ENCODE data around the gene MCAT. TPM values are rescaled to one million over a fixed set of nuclear protein-coding genes. Genes with fewer than 3 reads are reported as not detected.

The MCAT gene
- total RNA-seq, 3 donors from 2014 or later = 18.6 to 31.1 (median 26.2) TPM

GRCh38 chr22:43090130-43090789 is 52.9 kb downstream of the MCAT start:
- no peak overlapping the region for H3K27ac ChIP-seq
- H3K27me3 ChIP-seq = no peaks in the 10 kb centered on the region
- no peaks in the 10 kb centered on the region for H3K36me3 ChIP-seq
- intact Hi-C loops (cut with DNase I; ENCODE audit: low total_unique reads) = no loop called here
- H3K9me3 ChIP-seq = no peaks in the 10 kb centered on the region
- TF ChIP-seq POLR2A (IDR thresholded peaks at IDR 0.05) (no peak), CTCF (IDR thresholded peaks at IDR 0.05) (peak in 2 of 3 donors; percentile 25 to 27)
- no peaks in the 10 kb centered on the region for H3K4me1 ChIP-seq
- H3K4me3 ChIP-seq = no peak overlapping the region
- DNase-seq (ENCODE audit: low spot score in 2 of 2) = peak in 1 of 2 donors; percentile 41

GRCh38 chr22:43088984-43089717 is 54.0 kb downstream of the MCAT start, which contains the start of gene TTLL1:
TTLL1 (minus strand) TSS chr22:43089391; CDS start chr22:43075586, 13,805 bp downstream.
- Histone ChIP-seq H3K27me3 (no peaks in the 10 kb centered on the region), H3K36me3 (no peaks in the 10 kb centered on the region), H3K4me3 (peak within 1 kb of the TSS; percentile 58 to 82 (median 77)), H3K9me3 (no peaks in the 10 kb centered on the region), H3K4me1 (no peaks in the 10 kb centered on the region), H3K27ac (peak within 1 kb of the TSS; percentile 48 to 68)
- intact Hi-C loops (cut with DNase I; ENCODE audit: low total_unique reads) = no loop called here
- no peak for TF ChIP-seq POLR2A (IDR thresholded peaks at IDR 0.05)
- TF ChIP-seq CTCF (IDR thresholded peaks at IDR 0.05) = no peak
- peak; percentile 69 to 77 for DNase-seq (ENCODE audit: low spot score in 2 of 2)

- Histone ChIP-seq H3K9me3 (no peaks in the 10 kb centered on the region), H3K27ac (peak overlapping the region in 1 of 2 donors; percentile 48), H3K4me3 (peak overlapping the region; percentile 58 to 82 (median 77)), H3K4me1 (no peaks in the 10 kb centered on the region), H3K27me3 (no peaks in the 10 kb centered on the region), H3K36me3 (no peaks in the 10 kb centered on the region)
- no peak for DNase-seq (ENCODE audit: low spot score in 2 of 2)
- intact Hi-C loops (cut with DNase I; ENCODE audit: low total_unique reads) = no loop called here
- no peak for TF ChIP-seq POLR2AphosphoS5 (IDR thresholded peaks at IDR 0.05)
- no peak for TF ChIP-seq CTCF (IDR thresholded peaks at IDR 0.05)
- TF ChIP-seq POLR2A (IDR thresholded peaks at IDR 0.05) = no peak
Measured at GRCh38 chr22:43088627-43088983, 54.6 kb downstream of the MCAT start.

- H3K4me1 ChIP-seq = no peaks in the 10 kb centered on the region
- no peak overlapping the region for H3K4me3 ChIP-seq
- H3K36me3 ChIP-seq = no peaks in the 10 kb centered on the region
- no peak overlapping the region for H3K27ac ChIP-seq
- TF ChIP-seq POLR2A (IDR thresholded peaks at IDR 0.05) = no peak
- TF ChIP-seq CTCF (IDR thresholded peaks at IDR 0.05) = no peak
- no peak for TF ChIP-seq POLR2AphosphoS5 (IDR thresholded peaks at IDR 0.05)
- no peaks in the 10 kb centered on the region for H3K9me3 ChIP-seq
- intact Hi-C loops (cut with DNase I; ENCODE audit: low total_unique reads) = no loop called here
- no peak for DNase-seq (ENCODE audit: low spot score in 2 of 2)
- H3K27me3 ChIP-seq = no peaks in the 10 kb centered on the region
Measured at GRCh38 chr22:43085658-43086606, 57.3 kb downstream of the MCAT start.

Other genes with a start within 250 kb of the MCAT start
- 10 to 100 TPM; 43.8 to 82.7 (median 72.4) TPM for gene PACSIN2, start 128.2 kb downstream of the MCAT start, total RNA-seq
- 1 to 10 TPM; 4.6 to 6.4 (median 5.2) TPM for gene TTLL1, start 54.0 kb downstream of the MCAT start, total RNA-seq
- 10 to 100 TPM in 2 of 3 donors, not detected in 1; 22.6 to 25.0 TPM for gene BIK, start 32.6 kb downstream of the MCAT start, total RNA-seq
- gene TSPO, start 8.2 kb upstream of the MCAT start, total RNA-seq = 100 to 1,000 TPM; 250 to 468 (median 284) TPM
- gene TTLL12, start 43.7 kb upstream of the MCAT start, total RNA-seq = 10 to 100 TPM; 25.9 to 36.0 (median 31.4) TPM
- under 1 TPM; 0.48 to 0.98 (median 0.88) TPM for gene SCUBE1, start 200.0 kb upstream of the MCAT start, total RNA-seq

All from breast epithelium (tissue), 4 donors.